Measurements from ENCODE around the gene SZT2. TPM values are rescaled to one million over a fixed set of nuclear protein-coding genes. Genes with fewer than 3 reads are reported as not detected.
A peak's percentile ranks its signal among the peaks of the same experiment; 100 is the strongest.

Gene SZT2
- total RNA-seq = 10 to 100 TPM; 30.3 to 76.9 TPM

DNA sequence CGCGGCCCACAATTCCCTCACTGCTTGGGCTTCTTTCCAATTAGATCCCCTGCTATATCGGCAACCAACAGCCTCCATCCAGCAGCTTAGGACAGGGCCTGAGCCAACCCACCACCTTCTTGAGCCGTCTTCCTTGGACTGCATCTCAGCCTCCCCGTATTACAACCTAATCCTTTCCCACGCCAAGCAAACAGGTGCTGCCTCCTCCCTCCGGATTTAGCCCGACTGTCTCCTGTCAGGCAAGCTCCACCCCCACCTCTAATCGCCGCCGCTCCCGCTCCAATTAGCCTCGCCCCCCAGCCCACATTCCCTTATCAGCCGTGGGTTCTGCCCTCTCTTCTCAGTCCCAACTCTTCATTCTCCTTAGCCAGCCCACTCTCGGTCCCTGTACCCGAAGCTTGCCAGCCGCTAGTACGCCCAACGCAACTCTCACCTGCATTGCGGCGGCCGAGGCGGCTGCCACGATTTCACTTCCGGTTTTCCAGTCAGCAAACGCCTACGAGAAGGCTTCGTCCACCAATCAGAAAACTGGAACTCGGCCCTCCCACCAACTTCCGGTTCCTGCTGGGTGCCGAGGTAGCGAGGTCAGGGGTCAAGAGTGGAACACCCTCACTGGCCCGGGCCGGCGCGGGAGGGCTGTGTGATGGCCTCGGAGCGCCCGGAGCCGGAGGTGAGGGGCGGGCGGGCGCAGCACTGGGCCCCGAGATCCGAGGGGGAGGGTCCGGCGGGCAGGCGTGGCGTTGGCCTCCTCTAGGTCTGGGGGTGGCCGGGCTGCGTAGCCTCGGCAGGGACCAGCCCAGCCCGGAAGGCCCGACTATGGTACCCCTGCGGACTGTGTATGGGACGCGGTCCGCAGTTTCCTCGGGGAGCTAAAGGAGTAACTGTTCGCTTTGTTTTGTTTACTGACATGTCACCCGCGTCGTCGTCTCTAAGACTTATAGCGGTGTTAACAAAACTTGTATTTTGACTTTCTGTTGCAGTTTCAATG is at the start of gene SZT2, which contains the start of gene MED8:
Gene SZT2 (plus strand): TSS at position 574 of the 988 bp plus-strand sequence. CDS start 70 bp downstream, at position 644.
Gene MED8 (minus strand): TSS at position 475 of the 988 bp plus-strand sequence. CDS start 36 bp downstream, at position 439.
- no peaks in the 10 kb centered on the region for H3K27me3 ChIP-seq (replicated peaks; ENCODE audit: insufficient read depth)
- WGBS = under 1% methylated on average over 56 of the region's 65 CpGs
- H3K4me1 ChIP-seq (replicated peaks) = peaks cover 10% of the 10 kb centered on the region
- intact Hi-C loops (cut with DNase I) = no loop called here
- peak; percentile 93 for DNase-seq (ENCODE audit: low spot score)
- no peaks in the 10 kb centered on the region for H3K9me3 ChIP-seq
- peak within 1 kb of the TSS; percentile 83 to 85 for H3K27ac ChIP-seq
- H3K36me3 ChIP-seq = peaks cover 12 to 15% of the 10 kb centered on the region in 2 donors
- peak within 1 kb of the TSS; percentile 65 to 74 for H3K4me3 ChIP-seq
- TF ChIP-seq, protein P1, sequence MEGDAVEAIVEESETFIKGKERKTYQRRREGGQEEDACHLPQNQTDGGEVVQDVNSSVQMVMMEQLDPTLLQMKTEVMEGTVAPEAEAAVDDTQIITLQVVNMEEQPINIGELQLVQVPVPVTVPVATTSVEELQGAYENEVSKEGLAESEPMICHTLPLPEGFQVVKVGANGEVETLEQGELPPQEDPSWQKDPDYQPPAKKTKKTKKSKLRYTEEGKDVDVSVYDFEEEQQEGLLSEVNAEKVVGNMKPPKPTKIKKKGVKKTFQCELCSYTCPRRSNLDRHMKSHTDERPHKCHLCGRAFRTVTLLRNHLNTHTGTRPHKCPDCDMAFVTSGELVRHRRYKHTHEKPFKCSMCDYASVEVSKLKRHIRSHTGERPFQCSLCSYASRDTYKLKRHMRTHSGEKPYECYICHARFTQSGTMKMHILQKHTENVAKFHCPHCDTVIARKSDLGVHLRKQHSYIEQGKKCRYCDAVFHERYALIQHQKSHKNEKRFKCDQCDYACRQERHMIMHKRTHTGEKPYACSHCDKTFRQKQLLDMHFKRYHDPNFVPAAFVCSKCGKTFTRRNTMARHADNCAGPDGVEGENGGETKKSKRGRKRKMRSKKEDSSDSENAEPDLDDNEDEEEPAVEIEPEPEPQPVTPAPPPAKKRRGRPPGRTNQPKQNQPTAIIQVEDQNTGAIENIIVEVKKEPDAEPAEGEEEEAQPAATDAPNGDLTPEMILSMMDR (IDR thresholded peaks at IDR 0.05) = no peak
- peak; percentile 96 for TF ChIP-seq POLR2AphosphoS5 (IDR thresholded peaks at IDR 0.05)
- TF ChIP-seq POLR2A (IDR thresholded peaks at IDR 0.05) = peak; percentile 68

DNA sequence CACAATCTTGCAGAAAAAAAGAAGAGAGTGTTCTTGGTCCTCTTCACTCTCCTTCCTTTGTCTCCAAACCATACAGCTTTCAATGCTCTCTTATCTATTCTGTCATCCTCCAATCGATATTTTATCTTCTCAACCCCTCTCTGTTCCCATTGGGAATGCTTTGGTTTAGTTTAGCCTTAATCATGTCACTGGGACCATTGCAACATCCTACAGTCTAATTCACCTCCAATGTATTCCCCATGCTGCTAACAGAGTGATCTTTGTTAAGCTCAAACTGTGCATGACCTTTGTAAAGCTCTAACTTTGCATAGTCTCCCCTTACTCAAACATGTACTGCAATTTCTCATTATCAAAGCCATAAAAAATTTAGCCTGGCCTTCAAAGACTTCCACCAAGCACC is 49.1 kb upstream of the SZT2 start:
- Histone ChIP-seq H3K4me1 (replicated peaks) (no peaks in the 10 kb centered on the region), H3K9me3 (no peaks in the 10 kb centered on the region), H3K27me3 (replicated peaks; ENCODE audit: insufficient read depth) (no peaks in the 10 kb centered on the region), H3K4me3 (no peak overlapping the region), H3K27ac (no peak overlapping the region), H3K36me3 (no peaks in the 10 kb centered on the region)
- 71% methylated on average over 1 of the region's 1 CpG for WGBS
- intact Hi-C loops (cut with DNase I) = no loop called here
- no peak for DNase-seq (ENCODE audit: low spot score)
- TF ChIP-seq POLR2A (IDR thresholded peaks at IDR 0.05) = no peak
- no peak for TF ChIP-seq POLR2AphosphoS5 (IDR thresholded peaks at IDR 0.05)
- TF ChIP-seq, protein P1 (IDR thresholded peaks at IDR 0.05) = no peak

DNA sequence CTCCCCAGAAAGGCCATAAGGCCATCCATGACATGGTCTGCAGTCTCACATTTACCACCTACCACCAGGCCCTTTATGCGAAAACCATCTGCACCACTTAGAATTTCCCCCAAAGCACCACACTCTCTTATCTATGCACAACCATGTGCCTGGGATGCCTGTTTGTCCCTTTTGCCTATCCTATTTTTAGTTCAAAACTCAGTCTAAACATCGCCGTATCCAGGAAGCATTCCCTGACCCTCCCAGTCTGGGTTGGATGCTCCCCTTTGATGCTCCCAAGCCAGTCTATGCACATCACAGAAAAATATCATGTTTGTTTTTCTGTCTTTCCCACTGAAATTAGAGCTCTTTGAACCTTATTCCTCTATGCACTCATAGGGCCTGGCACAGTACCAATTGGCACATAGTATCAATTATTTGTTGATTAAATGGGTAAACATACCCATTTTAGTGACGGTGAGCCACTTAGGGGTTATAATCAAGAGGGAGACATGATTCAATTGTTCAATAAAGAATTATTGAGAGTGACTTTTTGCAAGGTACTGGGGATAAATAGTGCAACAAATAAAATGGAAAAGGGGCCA is 45.3 kb upstream of the SZT2 start:
- Histone ChIP-seq H3K4me1 (replicated peaks) (no peaks in the 10 kb centered on the region), H3K9me3 (no peaks in the 10 kb centered on the region), H3K36me3 (no peaks in the 10 kb centered on the region), H3K27me3 (replicated peaks; ENCODE audit: insufficient read depth) (no peaks in the 10 kb centered on the region), H3K4me3 (no peak overlapping the region), H3K27ac (no peak overlapping the region)
- intact Hi-C loops (cut with DNase I) = no loop called here
- TF ChIP-seq POLR2A (IDR thresholded peaks at IDR 0.05) (no peak), POLR2AphosphoS5 (IDR thresholded peaks at IDR 0.05) (no peak)
- TF ChIP-seq, protein P1 (IDR thresholded peaks at IDR 0.05) = no peak
- WGBS = 63% methylated on average over 4 of the region's 4 CpGs
- DNase-seq (ENCODE audit: low spot score) = no peak

DNA sequence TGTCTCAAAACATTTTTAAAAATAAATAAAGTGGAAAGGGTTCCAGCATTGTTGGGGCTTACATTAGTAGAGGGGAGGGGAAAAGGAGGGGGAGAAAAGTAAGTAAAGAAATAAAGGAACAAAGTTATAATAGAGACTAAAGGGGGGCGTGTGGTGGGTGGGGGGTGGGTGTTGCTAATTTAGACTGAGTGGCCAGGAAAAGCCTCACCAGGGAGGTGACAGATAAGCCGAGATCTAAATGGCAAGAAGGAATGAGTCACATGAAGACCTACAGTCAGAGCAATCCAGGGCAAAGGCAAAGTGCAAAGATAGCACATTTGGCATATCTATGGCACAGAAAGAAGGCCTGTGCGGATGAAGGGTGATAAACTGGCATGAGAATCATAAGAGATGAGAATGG is 44.6 kb upstream of the SZT2 start:
- 80% methylated on average over 3 of the region's 3 CpGs for WGBS
- H3K4me1 ChIP-seq (replicated peaks) = no peaks in the 10 kb centered on the region

More for the DNA sequence above, 44.6 kb upstream of the SZT2 start:
- Histone ChIP-seq H3K27ac (no peak overlapping the region), H3K27me3 (replicated peaks; ENCODE audit: insufficient read depth) (no peaks in the 10 kb centered on the region), H3K36me3 (no peaks in the 10 kb centered on the region), H3K9me3 (no peaks in the 10 kb centered on the region), H3K4me3 (no peak overlapping the region)
- TF ChIP-seq POLR2AphosphoS5 (IDR thresholded peaks at IDR 0.05) (no peak), POLR2A (IDR thresholded peaks at IDR 0.05) (no peak)
- TF ChIP-seq, protein P1 (IDR thresholded peaks at IDR 0.05) = no peak
- no peak for DNase-seq (ENCODE audit: low spot score)
- intact Hi-C loops (cut with DNase I) = no loop called here
